Measurements from ENCODE around the gene TNN. TPM values are rescaled to one million over a fixed set of nuclear protein-coding genes. Genes with fewer than 3 reads are reported as not detected.
"Not testable (repeated sequence)": the region's sequence is repeated elsewhere in the genome, so short reads cannot be mapped to it uniquely, and the experiment has no call there.

TNN gene, protein sequence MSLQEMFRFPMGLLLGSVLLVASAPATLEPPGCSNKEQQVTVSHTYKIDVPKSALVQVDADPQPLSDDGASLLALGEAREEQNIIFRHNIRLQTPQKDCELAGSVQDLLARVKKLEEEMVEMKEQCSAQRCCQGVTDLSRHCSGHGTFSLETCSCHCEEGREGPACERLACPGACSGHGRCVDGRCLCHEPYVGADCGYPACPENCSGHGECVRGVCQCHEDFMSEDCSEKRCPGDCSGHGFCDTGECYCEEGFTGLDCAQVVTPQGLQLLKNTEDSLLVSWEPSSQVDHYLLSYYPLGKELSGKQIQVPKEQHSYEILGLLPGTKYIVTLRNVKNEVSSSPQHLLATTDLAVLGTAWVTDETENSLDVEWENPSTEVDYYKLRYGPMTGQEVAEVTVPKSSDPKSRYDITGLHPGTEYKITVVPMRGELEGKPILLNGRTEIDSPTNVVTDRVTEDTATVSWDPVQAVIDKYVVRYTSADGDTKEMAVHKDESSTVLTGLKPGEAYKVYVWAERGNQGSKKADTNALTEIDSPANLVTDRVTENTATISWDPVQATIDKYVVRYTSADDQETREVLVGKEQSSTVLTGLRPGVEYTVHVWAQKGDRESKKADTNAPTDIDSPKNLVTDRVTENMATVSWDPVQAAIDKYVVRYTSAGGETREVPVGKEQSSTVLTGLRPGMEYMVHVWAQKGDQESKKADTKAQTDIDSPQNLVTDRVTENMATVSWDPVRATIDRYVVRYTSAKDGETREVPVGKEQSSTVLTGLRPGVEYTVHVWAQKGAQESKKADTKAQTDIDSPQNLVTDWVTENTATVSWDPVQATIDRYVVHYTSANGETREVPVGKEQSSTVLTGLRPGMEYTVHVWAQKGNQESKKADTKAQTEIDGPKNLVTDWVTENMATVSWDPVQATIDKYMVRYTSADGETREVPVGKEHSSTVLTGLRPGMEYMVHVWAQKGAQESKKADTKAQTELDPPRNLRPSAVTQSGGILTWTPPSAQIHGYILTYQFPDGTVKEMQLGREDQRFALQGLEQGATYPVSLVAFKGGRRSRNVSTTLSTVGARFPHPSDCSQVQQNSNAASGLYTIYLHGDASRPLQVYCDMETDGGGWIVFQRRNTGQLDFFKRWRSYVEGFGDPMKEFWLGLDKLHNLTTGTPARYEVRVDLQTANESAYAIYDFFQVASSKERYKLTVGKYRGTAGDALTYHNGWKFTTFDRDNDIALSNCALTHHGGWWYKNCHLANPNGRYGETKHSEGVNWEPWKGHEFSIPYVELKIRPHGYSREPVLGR (N-terminal part only)
- 4.6 TPM for polyA plus RNA-seq (ENCODE audit: insufficient read length)

DNA sequence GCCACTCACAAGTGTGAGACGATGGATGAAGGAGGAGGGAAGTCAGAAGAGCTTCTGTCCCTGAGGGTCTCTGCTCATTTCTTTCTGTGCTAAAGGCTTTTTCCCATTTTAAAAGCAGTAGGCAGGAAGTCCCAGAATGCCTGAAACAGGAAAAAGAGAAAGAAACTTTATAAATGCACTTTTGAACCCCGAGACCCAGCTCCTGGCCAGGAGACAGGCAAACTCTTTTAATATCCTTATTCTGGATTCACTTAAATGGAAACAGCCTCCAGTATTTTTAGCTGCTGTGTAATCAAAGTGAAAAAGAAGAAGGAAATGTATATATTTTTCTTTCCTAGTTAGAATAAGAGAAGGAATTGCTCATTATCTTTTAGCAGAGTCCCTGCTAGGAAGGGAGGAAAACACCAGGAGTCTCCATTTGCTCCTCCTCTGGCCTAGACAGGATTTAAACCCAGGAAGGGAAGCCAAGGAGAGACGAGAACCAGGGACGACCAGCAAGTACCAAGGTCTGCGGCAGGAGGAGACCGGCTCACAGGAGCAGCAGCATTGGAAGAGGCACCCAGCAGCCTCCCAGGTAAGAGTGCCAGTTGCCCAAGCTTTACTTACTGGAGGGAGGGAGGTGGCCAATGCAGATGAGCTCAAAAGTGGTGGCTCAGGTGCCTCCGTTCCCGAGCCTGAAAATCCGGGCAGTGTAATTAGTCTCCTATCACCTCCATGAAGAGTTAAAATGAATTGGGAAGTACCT is at the start of gene TNN:
TNN (plus strand) TSS at position 472 of the 745 bp plus-strand sequence. CDS start 9,586 bp downstream, outside the sequence.
- DNase-seq (ENCODE audit: low read depth): no peak

DNA sequence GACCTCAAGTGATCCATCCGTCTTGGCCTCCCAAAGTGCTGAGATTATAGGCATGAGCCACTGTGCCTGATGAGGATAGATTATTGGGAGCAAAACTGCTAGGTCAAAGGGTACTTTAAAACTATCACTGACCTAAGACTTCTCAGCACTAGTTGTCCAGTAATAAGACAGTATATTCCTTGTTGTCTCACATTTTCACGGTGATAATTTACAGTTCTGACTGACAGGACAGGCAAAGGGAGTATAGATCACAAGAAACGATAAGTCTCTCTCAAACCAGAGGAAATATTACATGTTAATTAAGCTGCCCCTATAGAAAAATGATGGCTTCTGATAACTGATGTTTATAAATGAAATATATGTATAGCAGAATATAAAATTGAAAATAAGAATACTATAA is 48.1 kb upstream of the TNN start:
- DNase-seq (ENCODE audit: low read depth): no peak

DNA sequence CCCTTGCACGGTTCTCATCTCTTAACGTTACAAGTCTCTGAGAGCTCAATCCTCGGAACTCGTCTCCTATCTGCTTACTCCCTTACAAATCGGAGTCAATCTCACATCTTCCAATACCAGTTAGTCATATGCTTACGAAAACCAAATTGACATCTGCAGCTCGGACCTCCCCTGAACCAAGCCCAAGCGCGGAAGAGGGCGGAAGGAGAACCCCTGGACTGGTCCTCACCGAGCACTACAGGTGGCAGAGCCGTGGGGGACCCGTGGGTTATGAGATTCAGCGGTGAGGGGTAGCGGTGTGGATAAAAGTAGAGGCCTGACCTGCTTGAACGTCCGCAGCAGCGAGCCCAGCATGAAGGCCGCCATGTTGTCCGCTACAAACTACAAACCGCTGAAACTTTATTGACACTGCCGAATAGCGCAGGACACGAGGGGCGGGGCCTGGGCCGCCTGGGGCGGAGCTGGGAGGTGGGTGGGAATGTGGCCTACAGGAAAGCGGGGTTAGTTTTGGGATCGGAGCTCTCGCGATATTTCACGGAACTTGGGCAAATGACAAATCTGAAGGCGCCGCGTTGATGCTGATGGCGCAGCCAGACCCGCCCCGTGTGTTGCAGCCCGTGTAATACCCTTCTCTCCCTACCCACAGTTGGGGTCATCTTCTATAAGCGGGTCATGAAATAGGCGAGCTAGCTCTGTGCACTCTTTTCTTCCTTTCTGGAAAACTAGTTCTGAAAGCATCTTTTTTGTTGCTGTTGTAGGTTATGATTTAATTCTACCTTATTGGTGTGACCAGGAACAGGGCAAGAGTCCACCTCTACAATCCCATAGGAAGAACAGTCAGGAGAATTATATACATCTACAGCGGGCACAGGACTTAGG is 44.4 kb upstream of the TNN start, which contains the start of gene MRPS14:
MRPS14 (minus strand) TSS at position 383 of the 879 bp plus-strand sequence; CDS start at position 366, 17 bp downstream.
- peak; percentile 97 for DNase-seq (ENCODE audit: low read depth)

DNA sequence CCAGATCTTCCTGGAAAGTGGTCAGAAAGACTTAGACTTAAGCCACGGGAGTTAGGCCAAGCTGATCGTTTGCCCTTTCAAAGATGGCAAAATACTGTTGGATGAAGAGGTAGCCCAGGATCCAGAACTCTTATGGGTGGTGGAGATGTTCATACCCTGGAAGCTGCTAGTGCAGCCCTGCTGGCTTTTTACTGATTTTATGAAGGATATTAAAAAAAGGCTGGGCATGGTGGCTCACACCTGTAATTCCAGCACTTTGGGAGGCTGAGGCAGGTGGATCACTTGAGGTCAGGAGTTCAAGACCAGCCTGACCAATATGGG is 43.8 kb upstream of the TNN start:
- DNase-seq (ENCODE audit: low read depth): not testable (repeated sequence)

DNA sequence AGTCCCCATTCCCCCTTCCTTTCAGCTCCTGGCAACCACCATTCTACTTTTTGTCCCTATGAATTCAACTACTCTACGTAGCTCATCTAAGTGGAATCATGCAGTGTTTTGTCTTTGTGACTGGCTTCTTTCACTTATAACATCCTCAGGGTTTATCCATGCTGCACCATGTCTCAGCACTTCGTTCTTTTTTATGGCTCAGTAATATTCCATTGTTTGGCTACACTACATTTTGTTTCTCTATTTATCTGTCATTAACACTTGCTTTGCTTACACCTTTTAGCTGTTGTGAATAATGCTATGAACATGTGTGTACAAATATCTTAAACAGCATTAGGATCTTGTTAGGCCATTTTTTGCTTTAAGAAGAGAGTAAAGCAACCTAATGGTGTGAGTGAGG is 42.9 kb upstream of the TNN start:
- DNase-seq (ENCODE audit: low read depth): no peak

DNA sequence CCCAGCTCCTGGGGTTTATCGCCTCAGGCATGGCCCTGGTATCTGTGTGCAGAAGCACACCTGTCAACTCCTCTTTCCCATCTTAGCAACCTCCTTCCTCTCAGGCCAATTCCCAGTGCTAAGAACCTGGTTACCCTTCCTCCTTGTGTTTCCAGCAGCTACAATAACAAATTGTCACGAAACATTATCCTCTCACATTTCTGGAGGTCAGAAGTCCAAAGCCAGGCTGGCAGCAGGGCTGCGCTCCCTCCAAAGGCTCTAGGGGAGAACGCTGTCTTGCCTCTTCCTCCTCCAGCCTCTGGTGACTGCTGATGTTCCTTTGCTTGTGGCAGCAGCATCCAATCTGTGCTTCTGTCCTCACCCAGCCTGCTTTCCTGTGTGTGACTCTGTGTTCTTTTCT is 33.7 kb upstream of the TNN start:
- DNase-seq (ENCODE audit: low read depth): no peak

DNA sequence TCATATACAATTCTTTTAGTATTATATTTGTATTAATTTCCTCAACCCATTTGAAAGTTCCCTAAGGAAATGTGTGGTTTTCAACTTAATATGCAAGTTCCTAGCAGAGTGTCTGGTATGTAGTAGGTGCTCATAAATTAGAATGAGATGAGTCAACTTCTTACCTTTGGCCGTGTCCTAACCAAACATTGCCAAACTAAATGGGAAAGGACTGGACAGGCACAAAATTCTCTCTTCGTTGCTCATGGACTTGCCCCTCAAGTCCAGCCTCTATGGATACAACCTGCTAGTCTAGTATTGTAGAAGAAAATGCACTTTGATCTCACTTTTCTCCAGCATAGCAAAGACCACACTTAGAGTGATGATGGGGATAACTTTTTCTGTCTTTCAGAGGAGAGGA is 32.9 kb upstream of the TNN start:
- DNase-seq (ENCODE audit: low read depth): no peak

DNA sequence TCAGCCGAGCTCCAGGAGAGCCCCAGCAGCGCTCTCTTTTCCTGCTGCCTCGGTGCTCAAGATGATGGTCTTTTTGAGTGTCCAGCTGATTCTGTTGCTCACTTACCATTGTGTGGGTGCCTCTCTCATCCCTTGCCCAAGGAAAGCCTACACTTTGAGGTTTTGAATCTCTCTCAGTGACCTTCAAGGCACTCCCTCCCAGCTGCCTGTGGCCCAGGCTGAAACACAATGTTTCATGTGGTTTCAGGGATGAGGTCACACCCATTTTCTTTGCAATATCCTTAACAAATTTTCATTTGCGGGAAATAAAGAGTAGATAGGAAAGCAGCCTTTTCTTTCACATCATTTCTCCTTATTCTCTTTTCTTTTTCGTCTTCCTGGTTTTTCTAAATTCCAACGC is 31.8 kb upstream of the TNN start:
- DNase-seq (ENCODE audit: low read depth): no peak

DNA sequence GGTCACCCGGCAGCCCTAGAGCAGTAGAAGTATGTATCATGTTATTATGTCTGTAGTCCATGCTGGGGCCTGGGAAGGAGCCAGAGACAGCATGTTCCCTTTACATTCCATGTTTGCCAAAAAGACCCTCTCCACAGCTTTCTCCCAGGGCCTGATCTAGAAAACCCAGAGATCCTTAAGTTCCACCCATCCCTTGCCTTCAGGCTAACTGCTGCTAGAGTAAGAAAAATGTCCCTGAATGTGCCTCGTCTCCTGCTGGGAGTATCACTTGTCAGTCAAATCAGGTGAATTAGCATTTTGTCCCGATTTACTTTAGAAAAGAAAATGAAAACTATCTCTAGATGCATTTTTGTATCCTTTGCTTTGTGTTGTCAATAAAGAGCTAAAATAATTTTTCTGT is 31.2 kb upstream of the TNN start:
- DNase-seq (ENCODE audit: low read depth): no peak

DNA sequence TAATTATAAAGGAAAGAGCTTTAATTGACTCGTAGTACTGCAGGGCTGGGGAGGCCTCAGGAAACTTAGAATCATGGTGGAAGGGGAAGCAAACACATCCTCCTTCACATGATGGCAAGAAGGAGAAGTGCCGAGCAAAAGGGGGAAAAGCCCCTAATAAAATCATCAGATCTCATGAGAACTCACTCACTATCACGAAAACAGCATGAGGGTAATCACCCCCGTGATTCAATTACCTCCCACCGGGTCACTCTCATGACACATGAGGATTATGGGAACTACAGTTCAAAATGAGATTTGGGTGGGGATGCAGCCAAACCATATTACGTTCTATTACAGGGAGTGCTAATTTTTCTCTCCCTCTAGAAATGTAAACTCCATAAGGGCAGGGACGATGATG is 30.2 kb upstream of the TNN start:
- DNase-seq (ENCODE audit: low read depth): no peak

DNA sequence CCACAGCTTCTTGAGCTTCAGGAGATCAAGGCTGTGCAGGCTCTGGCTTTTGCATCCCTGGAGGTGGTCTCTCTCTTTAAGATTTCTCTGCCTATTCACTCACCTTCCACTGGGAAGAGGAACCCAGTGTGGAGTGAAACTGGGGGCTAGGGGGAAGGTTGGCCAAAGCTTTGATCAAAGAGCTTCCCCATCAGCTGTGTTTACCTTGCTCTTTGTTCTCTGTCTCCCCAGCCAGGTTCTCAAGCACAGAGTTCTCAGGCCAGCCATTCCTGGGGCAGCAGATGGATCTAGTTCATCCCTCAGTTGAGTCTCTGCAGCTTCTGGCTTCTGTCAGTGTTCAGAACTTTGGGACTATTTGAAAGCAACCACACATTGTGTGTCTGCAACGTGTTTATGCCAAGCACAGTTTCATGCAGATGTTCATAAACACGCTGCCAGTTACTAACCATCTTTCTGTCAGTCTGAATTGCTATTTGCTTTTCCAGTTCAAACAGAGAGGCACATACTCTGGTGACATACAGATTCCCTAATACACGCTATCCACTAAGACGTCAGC is 27.2 kb upstream of the TNN start:
- DNase-seq (ENCODE audit: low read depth): no peak

DNA sequence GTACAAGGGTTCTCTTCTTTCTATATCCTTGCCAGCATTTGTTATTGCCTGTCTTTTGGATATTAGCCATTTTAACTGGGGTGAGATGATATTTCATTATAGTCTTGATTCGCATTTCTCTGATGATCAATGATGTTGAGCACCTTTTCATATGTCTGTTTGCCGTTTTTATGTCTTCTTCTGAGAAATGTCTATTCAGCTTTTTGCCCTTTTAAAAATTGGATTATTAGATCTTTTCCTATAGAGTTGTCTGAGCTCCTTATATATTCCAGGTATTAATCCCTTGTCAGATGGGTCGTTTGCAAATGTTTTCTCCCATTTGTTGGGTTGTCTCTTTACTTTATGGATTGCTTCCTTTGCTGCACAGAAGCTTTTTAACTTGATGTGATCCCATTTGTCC is 25.0 kb upstream of the TNN start:
- DNase-seq (ENCODE audit: low read depth): no peak

DNA sequence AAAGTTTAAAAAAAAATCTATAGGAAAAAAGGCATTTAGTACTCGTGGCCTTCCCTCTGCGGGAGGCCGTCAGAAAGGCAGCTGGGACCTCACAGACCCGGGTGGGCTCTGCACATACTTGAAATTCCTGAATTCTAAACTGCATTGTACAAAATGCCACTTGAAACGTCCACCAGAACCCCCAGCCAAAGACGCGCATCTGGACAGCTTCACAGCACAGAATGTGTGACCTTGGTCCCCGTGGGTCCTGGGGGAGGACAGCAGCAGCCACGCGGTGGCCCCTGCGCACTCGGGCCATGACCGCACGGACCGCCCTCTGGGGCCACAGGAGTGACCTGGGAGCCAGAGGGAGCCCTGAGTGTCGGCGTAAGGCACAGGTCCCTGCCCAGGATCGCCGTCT is 23.8 kb upstream of the TNN start:
- DNase-seq (ENCODE audit: low read depth): no peak

DNA sequence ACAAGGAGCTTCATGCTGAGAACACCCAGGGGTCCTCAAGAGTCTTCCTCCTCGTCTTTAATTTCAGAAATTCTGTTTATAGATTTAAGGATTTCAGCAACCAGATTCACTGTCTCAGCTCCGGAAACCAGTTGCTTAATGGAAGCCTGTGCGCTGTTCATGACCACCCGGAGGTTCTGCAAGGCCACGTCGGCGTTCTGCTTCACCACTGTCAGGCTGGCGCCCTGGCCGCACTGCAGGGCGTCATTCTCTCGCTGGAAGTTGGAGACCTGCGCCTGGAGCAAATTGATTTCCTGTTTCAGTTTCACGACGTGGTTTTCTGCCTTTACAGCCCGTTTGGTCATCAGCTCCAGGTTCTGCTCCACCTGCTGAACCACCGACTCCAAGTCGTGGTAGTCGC is 23.0 kb upstream of the TNN start:
- DNase-seq (ENCODE audit: low read depth): not testable (repeated sequence)

DNA sequence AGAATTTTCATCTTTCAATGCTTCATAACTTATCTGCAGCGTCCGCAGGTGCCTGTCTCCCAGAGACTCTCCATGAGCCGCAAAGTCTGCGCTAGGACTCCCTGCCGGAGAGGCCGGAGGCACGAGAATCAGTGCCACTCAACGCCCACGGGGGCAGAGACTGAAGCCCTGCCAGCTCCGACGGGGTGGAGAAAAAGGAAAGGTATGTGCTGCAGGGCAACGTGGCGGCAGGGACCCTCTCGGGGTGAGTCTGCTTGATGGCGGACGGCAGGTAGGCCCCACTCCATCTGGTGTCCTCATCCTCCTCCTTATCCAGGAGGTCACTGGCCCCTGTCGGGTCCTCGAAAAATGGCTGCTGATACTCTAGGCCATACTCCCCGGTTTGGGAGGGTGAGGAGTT is 22.5 kb upstream of the TNN start:
- no peak for DNase-seq (ENCODE audit: low read depth)

DNA sequence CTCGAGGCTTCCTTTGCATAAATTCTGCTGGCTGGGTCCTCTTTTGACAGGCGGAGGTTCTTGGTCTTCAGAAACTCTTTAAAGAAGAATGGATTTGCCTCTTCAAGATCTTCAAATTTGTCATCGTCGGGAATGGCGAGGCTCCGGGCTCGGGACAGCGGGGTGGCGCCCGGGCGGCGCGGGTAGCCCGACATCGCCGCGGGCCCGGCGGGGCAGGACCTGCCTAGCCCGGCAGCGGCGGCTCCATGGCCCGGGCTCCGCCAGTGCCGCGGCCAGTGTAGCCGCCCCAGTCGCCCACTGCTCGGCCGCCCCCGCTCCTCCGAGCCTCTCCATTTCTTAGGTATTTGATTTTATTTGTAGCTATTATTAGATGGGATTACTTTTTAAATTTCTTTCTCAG is 22.1 kb upstream of the TNN start:
- DNase-seq (ENCODE audit: low read depth): no peak

DNA sequence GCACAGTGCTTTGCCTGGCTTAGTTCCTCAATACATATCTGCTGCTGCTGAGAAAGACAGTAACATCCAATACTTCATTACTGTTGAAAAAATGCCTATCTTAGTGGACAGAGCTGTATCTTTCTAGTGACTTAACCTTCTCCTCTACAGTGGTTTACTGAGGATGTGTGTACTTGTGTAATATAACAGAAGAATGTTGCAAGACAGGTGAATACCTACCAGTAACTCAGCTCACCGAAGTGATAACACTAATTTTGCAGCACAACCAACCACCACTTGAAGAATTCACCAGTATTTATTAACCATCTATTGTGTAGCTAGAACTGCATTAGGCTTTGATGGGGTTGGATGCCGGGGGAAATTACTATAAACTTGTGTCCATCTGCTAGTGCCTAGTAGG is 16.6 kb upstream of the TNN start:
- DNase-seq (ENCODE audit: low read depth): no peak

DNA sequence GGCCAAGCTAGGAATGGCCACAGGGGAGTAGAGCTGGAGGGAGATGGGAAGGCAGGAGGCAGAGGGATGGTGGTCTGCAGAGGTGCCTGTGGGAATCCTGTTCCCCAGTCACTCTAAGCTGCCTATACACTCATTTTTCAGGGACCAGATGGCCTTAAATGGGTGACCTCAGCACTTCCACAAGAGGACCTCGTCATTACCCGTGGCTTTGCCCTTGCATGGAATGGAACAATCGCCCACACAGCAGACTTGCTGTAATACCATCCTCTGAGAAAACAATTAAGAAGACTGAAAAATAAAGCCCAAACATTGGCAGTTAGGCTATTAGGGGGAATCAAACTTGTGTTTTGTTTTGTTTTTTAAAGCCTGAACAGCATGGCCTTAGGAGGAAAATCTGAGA is 12.9 kb upstream of the TNN start:
- no peak for DNase-seq (ENCODE audit: low read depth)

DNA sequence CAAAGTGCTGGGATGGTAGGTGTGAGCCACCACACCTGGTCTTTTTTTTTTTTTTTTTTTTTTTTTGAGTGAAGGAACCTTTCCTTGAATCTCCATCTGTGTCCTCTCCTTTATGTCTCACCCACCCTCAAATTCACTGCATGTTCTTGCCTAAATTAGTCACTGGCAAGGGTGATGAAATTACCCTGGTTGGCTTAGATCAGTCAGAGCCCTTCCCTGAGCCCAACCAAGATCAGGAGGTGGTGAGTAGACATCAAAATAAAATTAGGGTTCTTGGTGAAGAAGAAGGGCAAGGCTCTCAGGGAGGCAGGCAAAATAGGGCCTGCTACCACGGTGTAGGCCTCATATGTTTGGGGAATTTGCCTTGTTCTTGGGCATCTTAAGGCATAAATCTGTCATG is 5.3 kb upstream of the TNN start:
- no peak for DNase-seq (ENCODE audit: low read depth)

DNA sequence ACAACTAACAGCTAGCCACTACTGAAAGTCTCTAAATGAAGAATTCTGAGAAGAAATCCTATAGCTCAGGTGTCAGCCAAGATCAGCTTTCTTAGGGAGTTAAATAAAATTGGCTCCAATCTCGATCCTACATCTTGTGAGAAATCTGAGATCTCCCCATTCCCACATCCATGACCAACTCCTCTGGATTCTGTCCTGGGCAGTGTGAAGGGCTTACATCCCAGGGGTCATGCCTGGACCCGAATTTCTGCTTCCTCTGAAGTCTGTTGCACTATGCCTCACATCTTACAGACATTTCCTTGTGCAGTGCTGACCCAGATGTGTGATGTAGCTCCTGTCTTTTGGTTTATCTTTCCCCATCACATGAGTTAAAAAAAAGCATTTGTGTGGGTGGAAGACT is 4.8 kb upstream of the TNN start:
- DNase-seq (ENCODE audit: low read depth): peak; percentile 34

Data from forelimb muscle (tissue), 1 donor.